Glomerular visceral epithelial cell (primary cell): ENCODE data around the gene TMEM30B.
"Not testable (repeated sequence)": the region's sequence is repeated elsewhere in the genome, so short reads cannot be mapped to it uniquely, and the experiment has no call there.

ENCODE experiments used
- DNase-seq: peaks from one replicate; pipeline ENCODE4 v3.0.0-alpha.2; 2016; ENCODE audit errors: extremely low spot score

The TMEM30B gene, protein sequence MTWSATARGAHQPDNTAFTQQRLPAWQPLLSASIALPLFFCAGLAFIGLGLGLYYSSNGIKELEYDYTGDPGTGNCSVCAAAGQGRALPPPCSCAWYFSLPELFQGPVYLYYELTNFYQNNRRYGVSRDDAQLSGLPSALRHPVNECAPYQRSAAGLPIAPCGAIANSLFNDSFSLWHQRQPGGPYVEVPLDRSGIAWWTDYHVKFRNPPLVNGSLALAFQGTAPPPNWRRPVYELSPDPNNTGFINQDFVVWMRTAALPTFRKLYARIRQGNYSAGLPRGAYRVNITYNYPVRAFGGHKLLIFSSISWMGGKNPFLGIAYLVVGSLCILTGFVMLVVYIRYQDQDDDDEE

DNA sequence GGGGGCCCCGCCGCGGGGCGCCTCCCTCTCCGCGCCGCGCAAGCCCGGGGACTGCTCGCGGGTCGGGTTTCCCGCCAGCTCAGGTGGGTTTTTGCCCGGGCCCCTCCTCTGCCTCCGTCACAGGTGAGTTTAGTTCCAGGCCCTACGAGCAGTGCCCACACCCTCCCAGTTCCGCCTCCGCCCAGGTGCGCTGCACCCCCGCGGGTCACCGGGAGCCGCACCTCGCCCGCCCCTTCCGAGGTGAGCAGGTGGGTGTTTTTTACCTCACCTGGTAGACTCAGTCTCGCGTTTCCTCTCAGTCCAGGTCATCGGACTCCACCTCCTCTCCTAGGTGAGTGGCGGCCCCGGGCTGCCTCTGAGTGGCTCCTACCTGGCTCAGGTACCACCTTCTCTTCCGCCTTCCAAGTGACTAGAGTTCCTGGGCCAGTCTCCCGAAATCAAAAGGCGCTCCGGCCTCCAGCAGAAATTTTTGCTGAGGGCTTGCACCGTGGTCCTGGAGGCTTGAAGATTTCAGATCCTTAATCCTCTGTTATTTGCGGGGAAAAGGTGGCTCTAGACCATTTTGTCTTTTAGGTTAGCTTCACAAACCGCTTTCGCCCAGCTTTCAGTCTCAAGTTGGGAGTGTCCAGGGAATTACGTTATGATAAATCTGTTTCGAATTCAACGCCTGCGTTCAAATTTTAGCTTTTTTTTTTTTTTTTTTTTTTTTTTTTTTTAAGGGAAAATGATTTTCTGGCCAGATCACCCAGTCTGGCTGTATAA, at the start of gene TMEM30B:
Gene TMEM30B (minus strand): TSS at position 153 of the 762 bp plus-strand sequence. CDS start 191 bp downstream, outside the sequence.
- no peak for DNase-seq

DNA sequence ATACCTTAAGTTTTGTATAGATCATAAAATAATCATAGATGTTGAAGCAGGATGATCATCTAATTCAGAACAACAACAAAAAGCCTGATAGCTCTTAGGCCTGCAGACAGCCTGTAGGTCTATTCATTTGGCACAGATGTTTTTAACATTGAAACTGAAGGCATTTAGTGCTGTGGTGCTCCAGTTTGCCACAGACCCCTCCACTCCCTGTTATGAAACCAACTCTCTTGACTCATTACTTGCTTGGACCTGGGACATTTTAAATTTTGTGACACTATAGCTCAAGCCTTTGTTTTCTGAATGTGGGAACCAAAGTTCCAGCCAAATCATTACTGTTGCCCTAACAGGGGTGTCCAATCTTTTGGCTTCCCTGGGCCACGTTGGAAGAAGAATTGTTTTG, 49.4 kb upstream of the TMEM30B start:
- DNase-seq = no peak

DNA sequence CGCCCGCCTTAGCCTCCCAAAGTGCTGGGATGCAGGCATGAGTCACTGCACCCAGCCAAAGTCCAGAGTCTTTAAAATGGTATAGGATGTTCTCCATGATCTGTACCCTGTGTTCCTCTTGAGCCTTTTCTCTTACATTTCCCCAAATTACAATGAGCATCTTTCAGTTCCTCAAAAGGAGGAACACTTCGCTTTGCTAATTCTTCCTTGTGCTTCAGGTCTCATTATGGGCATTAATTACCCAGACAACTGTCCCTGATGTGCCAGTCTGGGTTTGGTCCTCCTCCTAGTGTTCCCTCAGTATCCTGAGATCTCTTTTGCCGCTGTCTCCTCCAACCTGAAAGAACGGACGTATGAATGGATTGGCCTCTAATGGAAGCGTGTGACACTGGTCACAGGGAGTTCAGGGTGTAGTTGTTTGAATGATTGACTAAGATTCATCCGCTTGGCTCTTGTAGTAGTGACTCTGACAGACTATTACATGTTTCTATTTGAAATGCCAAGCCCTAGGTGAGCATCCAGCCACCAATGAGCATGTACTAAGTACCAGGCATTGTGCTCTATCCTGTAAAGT, 48.4 kb upstream of the TMEM30B start:
- DNase-seq = no peak

DNA sequence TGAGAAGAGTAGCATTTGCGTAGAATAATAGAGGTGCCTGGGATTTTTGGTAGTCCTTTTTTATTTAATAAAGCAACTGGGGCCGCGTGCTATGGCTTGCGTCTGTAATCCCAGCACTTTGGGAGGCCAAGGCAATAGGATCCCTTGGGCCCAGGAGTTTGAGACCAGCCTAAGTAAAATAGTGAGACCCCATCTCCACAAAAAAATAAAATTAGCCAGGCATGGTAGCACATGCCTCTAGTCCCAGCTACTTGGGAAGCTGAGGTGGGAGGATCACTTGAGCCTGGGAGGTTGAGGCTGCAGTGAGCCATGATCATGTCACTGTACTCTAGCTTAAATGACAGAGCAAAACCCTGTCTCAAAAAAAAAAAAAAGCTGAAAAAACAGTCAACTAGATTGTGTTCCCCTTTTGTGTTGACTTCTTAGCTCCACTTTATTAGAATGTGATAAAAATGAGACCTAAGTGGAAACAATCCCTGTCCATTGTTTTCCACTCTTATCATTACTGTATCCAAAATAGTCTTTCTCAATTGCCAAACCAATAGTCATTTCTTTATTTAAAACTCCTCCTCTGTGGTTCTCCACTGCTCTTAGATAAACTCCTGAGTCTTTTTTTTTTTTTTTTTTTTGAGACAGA, 47.6 kb upstream of the TMEM30B start:
- DNase-seq = no peak

DNA sequence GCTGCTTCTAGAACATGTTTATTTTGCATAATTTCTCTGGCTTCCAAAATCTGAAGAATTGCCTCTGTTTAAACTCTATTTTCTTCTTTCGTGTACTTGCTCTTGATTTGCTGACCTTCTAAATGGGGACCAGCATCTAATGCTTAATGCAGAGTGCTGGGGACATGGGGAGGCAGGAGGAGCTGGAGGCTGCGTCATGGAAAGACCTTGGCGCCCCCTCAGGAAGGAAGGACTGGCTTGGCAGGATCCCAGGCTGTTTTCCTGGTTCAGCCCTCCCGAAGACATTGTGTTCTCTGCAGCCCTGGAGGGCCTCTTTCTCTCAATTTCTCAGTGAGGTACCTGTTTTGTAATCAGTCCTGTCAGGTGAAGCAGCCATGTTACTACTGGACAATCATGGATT, 45.7 kb upstream of the TMEM30B start:
- DNase-seq = no peak

DNA sequence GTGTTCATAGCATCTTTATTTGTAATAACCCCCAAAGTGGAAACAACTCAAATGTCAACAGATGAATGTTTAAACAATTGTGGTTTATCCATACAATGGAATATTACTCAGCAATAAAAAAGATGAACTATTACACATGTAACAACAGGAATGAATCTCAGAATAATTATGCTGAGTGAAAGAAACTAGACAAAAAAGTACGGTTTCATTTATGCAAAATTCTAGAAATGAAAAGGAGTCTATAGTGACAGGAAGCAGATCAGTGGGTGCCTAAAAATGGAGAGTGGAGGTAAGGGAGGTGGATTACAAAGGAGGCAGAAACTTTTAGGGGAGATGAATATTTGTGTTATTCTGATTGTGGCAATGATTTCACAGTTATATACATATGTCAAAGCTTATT, 45.0 kb upstream of the TMEM30B start:
- DNase-seq = no peak

DNA sequence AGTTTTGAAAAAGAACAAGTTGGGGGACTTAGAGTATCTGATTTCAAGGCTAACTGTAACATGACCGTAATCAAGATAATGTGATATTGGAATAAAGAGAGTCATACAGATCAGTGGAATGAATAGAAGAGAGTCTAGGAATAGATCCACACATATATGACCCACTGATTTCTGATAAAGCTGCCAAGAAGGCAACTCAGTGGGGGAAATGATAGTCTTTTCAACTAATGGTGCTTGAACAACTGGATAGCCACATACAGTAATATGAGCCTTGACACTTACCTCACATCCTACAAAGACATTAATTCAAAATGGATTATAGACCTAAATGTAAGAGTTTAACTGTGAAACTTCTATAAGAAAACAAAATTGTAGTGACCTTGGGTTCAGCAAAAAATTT, 44.0 kb upstream of the TMEM30B start:
- DNase-seq = no peak

DNA sequence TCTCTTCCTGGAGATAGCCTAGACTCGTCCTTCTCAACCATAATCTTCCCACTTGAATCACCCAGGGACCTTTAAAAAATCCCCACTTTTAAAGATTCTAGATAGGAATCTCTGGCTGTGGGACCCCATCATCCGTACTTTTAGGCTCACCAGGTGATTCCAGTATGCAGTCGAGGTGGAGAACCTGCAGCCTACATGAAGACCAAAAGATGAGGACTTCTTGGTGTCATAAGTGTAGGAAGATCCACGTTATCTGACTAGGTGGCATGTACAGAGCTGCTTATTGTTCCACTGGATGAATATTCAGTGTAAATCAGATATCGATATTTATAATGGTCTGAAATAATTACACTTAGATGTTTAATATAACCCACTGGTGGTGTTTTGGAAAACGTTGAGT, 42.8 kb upstream of the TMEM30B start:
- no peak for DNase-seq

DNA sequence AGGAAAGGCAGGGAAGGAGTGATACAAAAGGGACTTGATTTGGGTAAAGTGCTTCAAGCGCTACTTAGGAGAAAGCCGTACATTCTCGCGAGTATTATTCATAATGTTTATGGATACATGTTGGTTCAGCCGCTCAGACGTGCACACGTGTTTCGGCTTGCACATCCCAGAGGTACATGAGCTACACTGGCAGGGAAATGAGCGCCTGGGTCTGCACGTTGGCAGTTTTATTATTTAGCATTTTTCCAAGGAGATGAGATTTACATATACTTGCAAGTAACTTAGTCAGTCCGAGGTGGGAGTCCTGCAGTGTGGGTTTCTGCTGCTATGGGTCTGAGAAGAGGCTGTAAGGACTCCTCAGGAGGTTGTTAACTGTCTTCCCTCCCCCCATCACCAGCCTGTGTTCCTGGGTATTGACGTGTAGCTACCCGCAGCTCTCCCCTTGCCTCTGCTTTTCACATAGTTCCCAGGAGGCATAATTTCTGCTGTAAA, 41.7 kb upstream of the TMEM30B start:
- no peak for DNase-seq

DNA sequence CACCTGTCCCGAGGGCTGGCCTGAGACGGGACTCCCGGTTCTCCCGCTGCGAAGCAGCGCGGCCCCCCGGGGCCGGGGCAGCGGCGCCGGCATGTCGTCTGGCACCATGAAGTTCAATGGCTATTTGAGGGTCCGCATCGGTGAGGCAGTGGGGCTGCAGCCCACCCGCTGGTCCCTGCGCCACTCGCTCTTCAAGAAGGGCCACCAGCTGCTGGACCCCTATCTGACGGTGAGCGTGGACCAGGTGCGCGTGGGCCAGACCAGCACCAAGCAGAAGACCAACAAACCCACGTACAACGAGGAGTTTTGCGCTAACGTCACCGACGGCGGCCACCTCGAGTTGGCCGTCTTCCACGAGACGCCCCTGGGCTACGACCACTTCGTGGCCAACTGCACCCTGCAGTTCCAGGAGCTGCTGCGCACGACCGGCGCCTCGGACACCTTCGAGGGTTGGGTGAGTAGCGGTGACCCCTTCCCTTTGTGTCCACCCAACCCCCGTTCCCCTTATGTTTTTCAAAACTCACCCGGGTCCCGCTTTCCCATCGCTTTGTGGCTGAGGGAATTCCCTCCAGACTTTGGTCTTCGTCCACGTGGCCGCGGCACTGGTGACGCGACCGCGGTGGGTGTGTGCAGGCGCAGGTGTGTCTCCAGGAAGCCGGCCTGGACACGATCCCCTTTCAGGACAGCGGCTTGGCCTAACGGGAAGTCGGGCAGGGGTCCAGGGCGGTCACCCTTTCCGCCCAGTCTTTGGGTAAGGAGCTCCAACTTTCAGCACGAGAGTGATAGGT, 41.1 kb upstream of the TMEM30B start:
- DNase-seq = no peak

DNA sequence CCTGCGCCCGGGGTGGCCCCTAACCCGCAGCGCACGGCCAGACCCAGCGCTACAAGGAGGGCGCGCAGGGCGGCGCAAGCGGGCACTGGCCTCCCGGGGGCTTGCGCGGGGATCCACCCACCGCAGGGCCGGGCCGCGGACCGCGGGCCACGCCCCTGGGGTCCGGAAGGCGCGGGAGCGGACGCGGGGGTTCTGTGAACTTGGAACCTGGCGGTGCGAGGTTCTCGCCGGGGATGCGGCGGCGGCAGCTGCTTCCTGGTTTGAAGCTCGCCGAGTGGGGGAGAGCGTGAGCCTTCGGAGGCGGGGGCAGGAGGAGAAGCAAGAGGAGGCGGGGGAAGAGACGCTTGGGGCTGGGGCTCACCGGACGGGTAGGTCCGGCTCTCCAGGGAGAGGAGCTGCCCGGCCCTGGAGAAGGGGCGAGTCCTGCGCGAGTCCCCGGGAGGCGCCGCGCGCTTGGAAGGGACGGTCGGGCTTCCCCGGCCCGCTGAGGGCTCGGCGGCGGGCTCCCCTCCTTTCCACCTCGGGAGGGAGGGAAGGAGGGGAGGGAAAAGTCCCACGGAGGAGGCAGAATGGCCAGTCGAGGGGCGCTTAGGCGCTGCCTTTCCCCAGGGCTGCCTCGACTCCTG, 40.4 kb upstream of the TMEM30B start, which contains the start of gene PRKCH:
Gene PRKCH (plus strand): TSS at position 195 of the 626 bp plus-strand sequence. CDS start 523 bp downstream, outside the sequence.
- DNase-seq = peak; percentile 36

DNA sequence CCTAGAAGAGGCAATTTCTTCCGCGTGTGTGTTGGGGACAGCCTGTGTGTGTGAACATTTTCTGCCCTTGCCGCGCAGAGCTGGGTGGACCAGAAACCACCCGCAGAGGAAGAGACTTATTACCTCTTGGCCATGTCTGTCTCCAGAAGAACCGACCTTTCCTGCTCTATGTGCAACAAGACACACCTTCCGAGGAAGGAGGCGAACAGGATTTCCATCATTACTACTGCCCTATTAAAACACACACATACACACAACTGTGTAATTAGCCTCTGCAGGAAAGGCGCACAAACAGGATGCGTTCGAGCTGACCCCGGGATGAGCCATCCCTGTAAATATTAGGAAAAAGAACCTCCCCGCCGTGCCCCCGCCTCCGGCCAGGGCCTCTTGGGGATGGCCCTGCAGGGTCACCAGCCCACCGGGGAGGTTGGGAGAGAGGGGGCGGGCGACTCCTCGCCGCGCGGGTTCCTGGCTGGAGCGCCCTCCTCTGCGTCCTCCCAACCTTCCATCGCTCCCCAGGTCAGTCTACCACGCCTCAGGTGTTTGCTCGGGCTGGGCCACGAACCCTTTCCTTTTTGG, 39.8 kb upstream of the TMEM30B start:
- DNase-seq = no peak

DNA sequence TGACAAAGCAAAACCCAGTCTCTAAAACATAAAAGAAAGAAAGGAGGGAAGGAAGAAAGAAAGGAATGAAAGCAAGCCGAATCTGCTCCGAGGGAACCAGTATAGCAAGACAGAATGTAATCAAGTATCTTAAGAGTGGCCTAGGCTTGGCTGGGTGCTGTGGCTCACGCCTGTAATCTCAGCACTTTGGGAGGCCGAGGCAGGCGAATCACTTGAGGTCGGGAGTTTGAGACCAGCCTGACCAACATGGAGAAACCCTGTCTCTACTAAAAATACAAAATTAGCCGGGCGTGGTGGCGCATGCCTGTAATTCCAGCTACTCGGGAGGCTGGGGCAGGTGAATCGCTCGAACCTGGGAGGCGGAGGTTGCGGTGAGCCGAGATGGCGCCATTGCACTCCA, 39.0 kb upstream of the TMEM30B start:
- DNase-seq = not testable (repeated sequence)

DNA sequence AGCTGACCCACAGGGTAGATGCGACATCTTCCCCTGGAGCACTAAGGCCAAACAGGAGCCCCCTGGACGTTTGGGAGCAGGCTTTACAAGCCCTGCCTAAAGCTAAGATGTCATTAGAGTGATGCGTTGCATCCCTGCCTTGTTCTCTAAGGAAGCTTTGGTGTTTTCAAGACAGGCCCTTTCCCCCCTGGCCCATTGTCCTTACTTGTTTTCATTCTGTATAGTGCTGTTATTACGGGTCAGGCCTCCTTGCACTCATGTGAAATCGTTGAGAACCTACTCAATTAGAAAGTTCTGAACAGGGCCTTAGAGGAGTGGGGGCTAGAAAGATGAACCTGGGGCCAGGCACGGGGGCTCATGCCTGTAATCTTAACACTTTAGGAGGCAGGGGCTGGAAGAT, 38.6 kb upstream of the TMEM30B start:
- DNase-seq = no peak

DNA sequence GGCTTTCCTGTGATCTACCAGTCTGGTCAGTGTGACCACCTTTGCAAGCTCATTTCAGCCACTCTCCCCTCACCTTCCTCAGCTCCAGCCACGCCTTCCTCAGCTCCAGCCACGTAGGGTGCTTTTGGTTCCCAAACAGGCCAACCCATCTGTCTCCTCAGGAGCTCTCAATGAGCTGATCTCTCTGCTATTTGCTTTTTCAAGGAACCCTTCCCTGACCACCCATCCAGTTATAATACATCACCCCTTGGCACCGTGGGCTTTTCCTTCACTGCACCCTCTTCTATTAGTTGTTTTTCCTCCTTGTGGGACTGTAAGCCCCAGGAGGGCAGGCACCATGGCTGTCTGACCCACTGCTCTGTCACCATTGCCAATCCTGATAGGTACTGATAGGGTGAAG, 37.9 kb upstream of the TMEM30B start:
- no peak for DNase-seq

DNA sequence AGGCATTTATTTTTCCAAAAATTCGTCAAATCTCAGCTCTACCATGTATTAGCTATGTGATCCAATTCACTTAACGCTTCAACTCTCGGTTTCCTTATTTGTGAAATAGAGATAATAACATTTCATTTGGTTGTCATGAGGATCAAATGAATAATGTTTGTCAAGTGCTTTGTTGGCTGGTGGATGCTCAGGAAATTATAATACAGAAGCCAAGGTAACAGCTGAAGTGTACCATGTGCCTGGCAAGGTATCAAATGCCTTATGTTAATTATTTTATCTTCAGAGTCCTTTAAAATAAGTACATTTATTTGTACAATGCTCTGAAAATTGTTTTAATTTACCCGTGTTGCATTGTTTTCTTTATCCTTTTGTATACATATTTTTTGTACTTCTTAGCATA, 34.2 kb upstream of the TMEM30B start:
- no peak for DNase-seq

DNA sequence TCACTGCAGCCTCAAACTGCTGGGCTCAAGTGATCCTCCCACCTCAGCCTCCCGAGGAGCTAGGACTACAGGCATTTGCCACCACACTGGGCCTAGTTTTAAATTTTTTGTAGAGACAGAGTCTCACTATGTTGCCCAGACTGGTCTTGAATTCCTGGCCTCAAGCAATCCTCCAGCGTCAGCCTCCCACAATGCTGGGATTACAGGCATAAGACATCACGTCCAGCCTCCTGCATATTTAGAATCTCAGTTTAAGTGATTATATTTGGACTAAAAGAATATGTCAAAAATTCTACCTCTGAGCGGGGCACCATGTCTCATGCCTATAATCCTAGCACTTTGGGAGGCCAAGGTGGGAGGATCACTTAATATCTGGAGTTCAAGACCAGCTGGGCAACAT, 27.6 kb upstream of the TMEM30B start:
- DNase-seq = not testable (repeated sequence)

DNA sequence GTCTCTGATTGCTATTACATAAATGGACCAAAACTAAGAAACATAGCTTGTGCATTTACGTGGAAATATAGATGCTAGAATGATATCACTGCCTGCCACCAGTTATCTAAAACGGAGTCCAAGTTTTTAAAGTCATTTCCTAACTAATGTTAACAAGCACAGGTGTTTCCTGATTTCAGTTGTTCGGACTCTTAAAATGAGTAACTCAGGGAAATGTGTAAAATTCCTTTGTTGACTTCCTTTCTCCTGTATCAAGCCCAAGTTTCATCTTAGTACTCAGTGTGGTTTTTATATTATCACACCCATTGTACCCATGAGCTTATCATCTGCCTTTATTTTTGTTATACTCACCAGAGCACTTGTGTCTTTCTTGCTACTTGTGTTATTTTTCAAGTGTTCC, 27.1 kb upstream of the TMEM30B start:
- no peak for DNase-seq

DNA sequence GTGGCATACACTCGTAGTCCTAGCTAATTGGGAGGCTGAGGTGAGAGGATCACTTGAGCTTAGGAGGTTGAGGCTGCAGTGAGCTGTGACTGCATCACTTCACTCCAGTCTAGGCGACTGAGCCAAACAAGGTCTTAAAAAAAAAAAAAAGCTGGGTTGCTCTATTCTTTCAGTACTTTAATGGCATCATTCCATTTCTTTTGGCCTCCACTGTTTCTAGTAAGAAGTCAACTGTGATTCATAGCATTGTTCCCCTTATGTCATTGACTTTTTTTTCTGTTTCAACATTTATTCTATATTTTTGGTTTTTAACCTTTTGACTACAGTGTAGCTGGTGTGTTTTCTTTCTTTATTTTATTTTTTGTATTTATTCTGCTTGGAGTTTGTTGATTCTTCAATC, 23.6 kb upstream of the TMEM30B start:
- DNase-seq = no peak

DNA sequence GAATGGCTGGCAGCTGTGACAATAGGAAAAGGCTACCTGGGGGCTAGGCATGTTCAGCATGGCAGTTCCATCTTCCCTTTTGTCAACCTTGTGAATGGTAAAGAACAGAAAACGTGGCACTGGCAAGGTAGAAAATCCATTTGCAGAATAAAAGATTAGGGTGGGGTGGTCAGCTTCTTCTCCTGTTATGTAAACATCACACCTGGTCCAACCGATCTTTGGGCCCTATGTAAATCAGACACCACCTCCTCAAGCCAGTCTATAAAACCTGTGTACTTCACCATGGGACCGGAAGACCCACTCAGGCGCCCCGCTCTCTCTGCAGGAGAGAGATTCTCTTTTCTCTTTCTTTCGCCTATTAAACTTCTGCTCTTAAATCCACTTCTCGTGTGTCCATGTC, 19.6 kb upstream of the TMEM30B start:
- no peak for DNase-seq

DNA sequence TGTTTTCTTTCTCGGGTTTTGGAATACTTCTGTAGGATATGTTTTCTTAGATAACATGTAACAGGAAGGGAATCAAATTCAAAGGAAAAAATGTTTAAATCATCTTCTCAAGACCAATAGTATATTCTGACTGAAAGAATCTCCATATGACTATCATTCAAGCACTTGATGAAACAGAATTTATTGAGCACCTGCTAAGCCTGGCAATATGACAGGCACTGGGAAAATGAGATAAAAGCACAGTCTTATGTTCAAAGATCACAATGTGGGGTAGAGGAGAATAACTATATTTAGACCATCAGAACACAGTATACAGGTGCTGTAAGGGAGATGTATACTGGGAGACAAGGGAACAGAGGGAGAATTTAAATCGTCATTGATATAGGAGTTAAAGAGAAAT, 19.1 kb upstream of the TMEM30B start:
- DNase-seq = no peak
